ENCODE data around the gene KCNIP1.

KCNIP1 gene

GRCh38 chr5:170738840-170739239, 235.0 kb downstream of the KCNIP1 start:
- no peak overlapping the region for H3K18ac ChIP-seq (ENCODE audit: low read length)
- no peaks in the 10 kb centered on the region for H3K79me2 ChIP-seq (ENCODE audit: control insufficient read depth, insufficient read depth, low read length, poor library complexity)
- peaks cover 5% of the 10 kb centered on the region for H3K9me3 ChIP-seq (ENCODE audit: insufficient read depth, low read depth, low read length)
- WGBS (ENCODE audit: extremely low coverage, insufficient coverage, insufficient read length) = no CpG with 5 or more reads among the region's 3 CpGs
- no peak overlapping the region for H3K27ac ChIP-seq (ENCODE audit: low read depth, low read length)
- H3K4ac ChIP-seq (ENCODE audit: low read depth, low read length) = no peak overlapping the region
- no peaks in the 10 kb centered on the region for H3K36me3 ChIP-seq (ENCODE audit: control insufficient read depth in 1 of 2, insufficient read depth in 2 of 2, low read length in 2 of 2)
- peaks cover 0 to under 1% of the 10 kb centered on the region in 2 experiments for H3K4me1 ChIP-seq (ENCODE audit: control insufficient read depth in 1 of 2, insufficient read depth in 2 of 2, low read length in 2 of 2)
- no peak overlapping the region for H2BK12ac ChIP-seq (ENCODE audit: low read length)
- H3K27me3 ChIP-seq (ENCODE audit: insufficient read depth, low read length) = no peaks in the 10 kb centered on the region
- no peak overlapping the region for H3K23ac ChIP-seq (ENCODE audit: low read length)
- H4K91ac ChIP-seq (ENCODE audit: low read depth, low read length) = no peak overlapping the region
- H2BK120ac ChIP-seq (ENCODE audit: insufficient read depth, low read length, poor library complexity) = no peak overlapping the region
- no peak overlapping the region for H3K4me3 ChIP-seq (ENCODE audit: low read depth, low read length)
- H4K12ac ChIP-seq (ENCODE audit: low read depth, low read length) = no peak overlapping the region
- H4K8ac ChIP-seq (ENCODE audit: low read depth, low read length) = no peak overlapping the region
- H3K79me1 ChIP-seq (ENCODE audit: low read length) = no peaks in the 10 kb centered on the region
- no peak overlapping the region for H3K9ac ChIP-seq (ENCODE audit: low read length)
- no peak overlapping the region for H2AFZ ChIP-seq (ENCODE audit: insufficient read depth, low read length, poor library complexity)
- no peak overlapping the region for H3K14ac ChIP-seq (ENCODE audit: low read length)
- no peak overlapping the region for H2AK5ac ChIP-seq (ENCODE audit: low read length)
- H3K4me2 ChIP-seq (ENCODE audit: low read length) = no peak overlapping the region
- H2BK5ac ChIP-seq (ENCODE audit: low read depth, low read length, poor library complexity) = no peak overlapping the region
- no peak for DNase-seq

GRCh38 chr5:170739446-170739845, 235.6 kb downstream of the KCNIP1 start:
- peaks cover 4 to 6% of the 10 kb centered on the region in 2 experiments for H3K4me1 ChIP-seq (ENCODE audit: control insufficient read depth in 1 of 2, insufficient read depth in 2 of 2, low read length in 2 of 2)
- H3K9ac ChIP-seq (ENCODE audit: low read length) = no peak overlapping the region
- no peak overlapping the region for H2AK5ac ChIP-seq (ENCODE audit: low read length)
- no peak overlapping the region for H2BK5ac ChIP-seq (ENCODE audit: low read depth, low read length, poor library complexity)
- H4K91ac ChIP-seq (ENCODE audit: low read depth, low read length) = no peak overlapping the region
- no peak overlapping the region for H3K4me3 ChIP-seq (ENCODE audit: low read depth, low read length)
- H3K9me3 ChIP-seq (ENCODE audit: insufficient read depth, low read depth, low read length) = peaks cover 5% of the 10 kb centered on the region
- no peak overlapping the region for H3K23ac ChIP-seq (ENCODE audit: low read length)
- H4K12ac ChIP-seq (ENCODE audit: low read depth, low read length) = no peak overlapping the region
- no peaks in the 10 kb centered on the region for H3K27me3 ChIP-seq (ENCODE audit: insufficient read depth, low read length)
- no peak for DNase-seq
- no CpG with 5 or more reads among the region's 4 CpGs for WGBS (ENCODE audit: extremely low coverage, insufficient coverage, insufficient read length)
- H3K79me2 ChIP-seq (ENCODE audit: control insufficient read depth, insufficient read depth, low read length, poor library complexity) = no peaks in the 10 kb centered on the region
- H2AFZ ChIP-seq (ENCODE audit: insufficient read depth, low read length, poor library complexity) = no peak overlapping the region
- no peak overlapping the region for H3K14ac ChIP-seq (ENCODE audit: low read length)
- no peak overlapping the region for H3K18ac ChIP-seq (ENCODE audit: low read length)
- no peaks in the 10 kb centered on the region for H3K36me3 ChIP-seq (ENCODE audit: control insufficient read depth in 1 of 2, insufficient read depth in 2 of 2, low read length in 2 of 2)
- no peak overlapping the region for H3K27ac ChIP-seq (ENCODE audit: low read depth, low read length)
- peaks cover 5% of the 10 kb centered on the region for H3K79me1 ChIP-seq (ENCODE audit: low read length)
- H3K4ac ChIP-seq (ENCODE audit: low read depth, low read length) = no peak overlapping the region
- H4K8ac ChIP-seq (ENCODE audit: low read depth, low read length) = no peak overlapping the region
- H2BK12ac ChIP-seq (ENCODE audit: low read length) = no peak overlapping the region
- H2BK120ac ChIP-seq (ENCODE audit: insufficient read depth, low read length, poor library complexity) = no peak overlapping the region
- H3K4me2 ChIP-seq (ENCODE audit: low read length) = no peak overlapping the region

GRCh38 chr5:170740551-170741205, 236.9 kb downstream of the KCNIP1 start:
- H4K12ac ChIP-seq (ENCODE audit: low read depth, low read length) = no peak overlapping the region
- no peak overlapping the region for H3K4me3 ChIP-seq (ENCODE audit: low read depth, low read length)
- no peak overlapping the region for H2AK5ac ChIP-seq (ENCODE audit: low read length)
- no peak overlapping the region for H3K9ac ChIP-seq (ENCODE audit: low read length)
- no peak overlapping the region for H2BK120ac ChIP-seq (ENCODE audit: insufficient read depth, low read length, poor library complexity)
- peaks cover 4% of the 10 kb centered on the region for H3K79me2 ChIP-seq (ENCODE audit: control insufficient read depth, insufficient read depth, low read length, poor library complexity)
- H2AFZ ChIP-seq (ENCODE audit: insufficient read depth, low read length, poor library complexity) = no peak overlapping the region
- H3K14ac ChIP-seq (ENCODE audit: low read length) = no peak overlapping the region
- H4K91ac ChIP-seq (ENCODE audit: low read depth, low read length) = no peak overlapping the region
- H3K18ac ChIP-seq (ENCODE audit: low read length) = no peak overlapping the region
- no peak overlapping the region for H3K27ac ChIP-seq (ENCODE audit: low read depth, low read length)
- peaks cover 3% of the 10 kb centered on the region for H3K9me3 ChIP-seq (ENCODE audit: insufficient read depth, low read depth, low read length)
- H3K79me1 ChIP-seq (ENCODE audit: low read length) = peaks cover 14% of the 10 kb centered on the region
- DNase-seq = no peak
- no peak overlapping the region for H3K23ac ChIP-seq (ENCODE audit: low read length)
- no peaks in the 10 kb centered on the region for H3K27me3 ChIP-seq (ENCODE audit: insufficient read depth, low read length)
- no peak overlapping the region for H3K4me2 ChIP-seq (ENCODE audit: low read length)
- no peak overlapping the region for H2BK12ac ChIP-seq (ENCODE audit: low read length)
- H2BK5ac ChIP-seq (ENCODE audit: low read depth, low read length, poor library complexity) = no peak overlapping the region
- H3K4ac ChIP-seq (ENCODE audit: low read depth, low read length) = no peak overlapping the region
- WGBS (ENCODE audit: extremely low coverage, insufficient coverage, insufficient read length) = no CpG with 5 or more reads among the region's 3 CpGs
- no peaks in the 10 kb centered on the region for H3K36me3 ChIP-seq (ENCODE audit: control insufficient read depth in 1 of 2, insufficient read depth in 2 of 2, low read length in 2 of 2)
- H4K8ac ChIP-seq (ENCODE audit: low read depth, low read length) = no peak overlapping the region
- peaks cover 13 to 14% of the 10 kb centered on the region in 2 experiments for H3K4me1 ChIP-seq (ENCODE audit: control insufficient read depth in 1 of 2, insufficient read depth in 2 of 2, low read length in 2 of 2)

- H2AFZ ChIP-seq (ENCODE audit: insufficient read depth, low read length, poor library complexity) = no peak overlapping the region
- H4K12ac ChIP-seq (ENCODE audit: low read depth, low read length) = no peak overlapping the region
- H3K79me2 ChIP-seq (ENCODE audit: control insufficient read depth, insufficient read depth, low read length, poor library complexity) = peaks cover 7% of the 10 kb centered on the region
- no peak overlapping the region for H2AK5ac ChIP-seq (ENCODE audit: low read length)
- H4K8ac ChIP-seq (ENCODE audit: low read depth, low read length) = no peak overlapping the region
- H3K4ac ChIP-seq (ENCODE audit: low read depth, low read length) = no peak overlapping the region
- no peak overlapping the region for H3K27ac ChIP-seq (ENCODE audit: low read depth, low read length)
- no peak overlapping the region for H3K14ac ChIP-seq (ENCODE audit: low read length)
- no peak overlapping the region for H3K4me3 ChIP-seq (ENCODE audit: low read depth, low read length)
- H3K4me2 ChIP-seq (ENCODE audit: low read length) = no peak overlapping the region
- no peak overlapping the region for H2BK120ac ChIP-seq (ENCODE audit: insufficient read depth, low read length, poor library complexity)
- H2BK5ac ChIP-seq (ENCODE audit: low read depth, low read length, poor library complexity) = no peak overlapping the region
- peaks cover 19 to 20% of the 10 kb centered on the region in 2 experiments for H3K4me1 ChIP-seq (ENCODE audit: control insufficient read depth in 1 of 2, insufficient read depth in 2 of 2, low read length in 2 of 2)
- no peak overlapping the region for H3K18ac ChIP-seq (ENCODE audit: low read length)
- no peak overlapping the region for H3K23ac ChIP-seq (ENCODE audit: low read length)
- no peaks in the 10 kb centered on the region for H3K9me3 ChIP-seq (ENCODE audit: insufficient read depth, low read depth, low read length)
- no peaks in the 10 kb centered on the region for H3K27me3 ChIP-seq (ENCODE audit: insufficient read depth, low read length)
- DNase-seq = no peak
- H4K91ac ChIP-seq (ENCODE audit: low read depth, low read length) = no peak overlapping the region
- no peak overlapping the region for H3K9ac ChIP-seq (ENCODE audit: low read length)
- no CpG with 5 or more reads among the region's 8 CpGs for WGBS (ENCODE audit: extremely low coverage, insufficient coverage, insufficient read length)
- no peaks in the 10 kb centered on the region for H3K36me3 ChIP-seq (ENCODE audit: control insufficient read depth in 1 of 2, insufficient read depth in 2 of 2, low read length in 2 of 2)
- no peak overlapping the region for H2BK12ac ChIP-seq (ENCODE audit: low read length)
- H3K79me1 ChIP-seq (ENCODE audit: low read length) = peaks cover 21% of the 10 kb centered on the region
Measured at GRCh38 chr5:170741801-170742200, 238.0 kb downstream of the KCNIP1 start.

All from trophoblast cell (in vitro differentiated cells and primary cell).